ENCODE data around the gene MRPL10. TPM values are rescaled to one million over a fixed set of nuclear protein-coding genes. Genes with fewer than 3 reads are reported as not detected.

Gene MRPL10
- total and polyA plus RNA-seq, 2 of the 8 experiments (the other 6 are each of a cell fraction or from before 2014, with no cell fraction given) = 85.3 to 214 TPM

DNA sequence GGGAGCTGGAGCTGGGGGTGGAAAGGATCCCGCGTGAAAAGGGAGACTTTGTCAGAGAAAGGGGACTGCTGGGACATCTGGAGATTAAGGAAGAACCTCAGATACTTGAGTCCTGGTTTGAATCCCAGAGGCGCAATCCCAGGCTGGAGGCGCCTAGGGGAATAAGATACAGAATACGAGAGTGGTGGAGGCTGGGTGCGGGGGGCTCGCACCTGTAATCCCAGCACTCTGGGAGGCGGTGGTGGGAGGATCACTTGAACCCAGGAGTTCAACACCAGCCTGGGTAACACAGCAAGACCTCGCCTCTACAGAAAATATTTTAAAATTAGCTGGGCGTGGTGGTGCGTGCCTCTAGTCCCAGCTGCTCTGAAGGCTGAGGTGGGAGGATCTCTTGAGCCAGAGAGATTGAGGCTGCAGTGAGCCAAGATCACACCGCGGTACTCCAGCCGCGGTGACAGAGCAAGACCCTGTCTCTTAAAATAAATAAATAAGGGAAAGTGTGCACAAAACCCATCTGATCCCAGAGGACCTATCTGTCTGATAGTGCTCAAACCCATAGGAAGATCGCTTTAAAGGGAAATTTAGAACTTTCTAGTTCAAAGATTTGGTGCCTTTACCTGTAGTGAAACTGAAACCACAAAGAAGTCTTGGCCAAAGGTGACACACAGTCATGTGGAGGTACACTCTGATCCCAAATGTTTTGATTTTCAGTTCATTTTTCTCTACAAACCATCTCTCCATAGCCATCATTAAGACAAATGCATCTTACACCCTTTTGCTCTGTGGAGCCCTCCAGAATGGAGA lies 10.3 kb upstream of the MRPL10 start (continued):
- TF ChIP-seq, protein P1, sequence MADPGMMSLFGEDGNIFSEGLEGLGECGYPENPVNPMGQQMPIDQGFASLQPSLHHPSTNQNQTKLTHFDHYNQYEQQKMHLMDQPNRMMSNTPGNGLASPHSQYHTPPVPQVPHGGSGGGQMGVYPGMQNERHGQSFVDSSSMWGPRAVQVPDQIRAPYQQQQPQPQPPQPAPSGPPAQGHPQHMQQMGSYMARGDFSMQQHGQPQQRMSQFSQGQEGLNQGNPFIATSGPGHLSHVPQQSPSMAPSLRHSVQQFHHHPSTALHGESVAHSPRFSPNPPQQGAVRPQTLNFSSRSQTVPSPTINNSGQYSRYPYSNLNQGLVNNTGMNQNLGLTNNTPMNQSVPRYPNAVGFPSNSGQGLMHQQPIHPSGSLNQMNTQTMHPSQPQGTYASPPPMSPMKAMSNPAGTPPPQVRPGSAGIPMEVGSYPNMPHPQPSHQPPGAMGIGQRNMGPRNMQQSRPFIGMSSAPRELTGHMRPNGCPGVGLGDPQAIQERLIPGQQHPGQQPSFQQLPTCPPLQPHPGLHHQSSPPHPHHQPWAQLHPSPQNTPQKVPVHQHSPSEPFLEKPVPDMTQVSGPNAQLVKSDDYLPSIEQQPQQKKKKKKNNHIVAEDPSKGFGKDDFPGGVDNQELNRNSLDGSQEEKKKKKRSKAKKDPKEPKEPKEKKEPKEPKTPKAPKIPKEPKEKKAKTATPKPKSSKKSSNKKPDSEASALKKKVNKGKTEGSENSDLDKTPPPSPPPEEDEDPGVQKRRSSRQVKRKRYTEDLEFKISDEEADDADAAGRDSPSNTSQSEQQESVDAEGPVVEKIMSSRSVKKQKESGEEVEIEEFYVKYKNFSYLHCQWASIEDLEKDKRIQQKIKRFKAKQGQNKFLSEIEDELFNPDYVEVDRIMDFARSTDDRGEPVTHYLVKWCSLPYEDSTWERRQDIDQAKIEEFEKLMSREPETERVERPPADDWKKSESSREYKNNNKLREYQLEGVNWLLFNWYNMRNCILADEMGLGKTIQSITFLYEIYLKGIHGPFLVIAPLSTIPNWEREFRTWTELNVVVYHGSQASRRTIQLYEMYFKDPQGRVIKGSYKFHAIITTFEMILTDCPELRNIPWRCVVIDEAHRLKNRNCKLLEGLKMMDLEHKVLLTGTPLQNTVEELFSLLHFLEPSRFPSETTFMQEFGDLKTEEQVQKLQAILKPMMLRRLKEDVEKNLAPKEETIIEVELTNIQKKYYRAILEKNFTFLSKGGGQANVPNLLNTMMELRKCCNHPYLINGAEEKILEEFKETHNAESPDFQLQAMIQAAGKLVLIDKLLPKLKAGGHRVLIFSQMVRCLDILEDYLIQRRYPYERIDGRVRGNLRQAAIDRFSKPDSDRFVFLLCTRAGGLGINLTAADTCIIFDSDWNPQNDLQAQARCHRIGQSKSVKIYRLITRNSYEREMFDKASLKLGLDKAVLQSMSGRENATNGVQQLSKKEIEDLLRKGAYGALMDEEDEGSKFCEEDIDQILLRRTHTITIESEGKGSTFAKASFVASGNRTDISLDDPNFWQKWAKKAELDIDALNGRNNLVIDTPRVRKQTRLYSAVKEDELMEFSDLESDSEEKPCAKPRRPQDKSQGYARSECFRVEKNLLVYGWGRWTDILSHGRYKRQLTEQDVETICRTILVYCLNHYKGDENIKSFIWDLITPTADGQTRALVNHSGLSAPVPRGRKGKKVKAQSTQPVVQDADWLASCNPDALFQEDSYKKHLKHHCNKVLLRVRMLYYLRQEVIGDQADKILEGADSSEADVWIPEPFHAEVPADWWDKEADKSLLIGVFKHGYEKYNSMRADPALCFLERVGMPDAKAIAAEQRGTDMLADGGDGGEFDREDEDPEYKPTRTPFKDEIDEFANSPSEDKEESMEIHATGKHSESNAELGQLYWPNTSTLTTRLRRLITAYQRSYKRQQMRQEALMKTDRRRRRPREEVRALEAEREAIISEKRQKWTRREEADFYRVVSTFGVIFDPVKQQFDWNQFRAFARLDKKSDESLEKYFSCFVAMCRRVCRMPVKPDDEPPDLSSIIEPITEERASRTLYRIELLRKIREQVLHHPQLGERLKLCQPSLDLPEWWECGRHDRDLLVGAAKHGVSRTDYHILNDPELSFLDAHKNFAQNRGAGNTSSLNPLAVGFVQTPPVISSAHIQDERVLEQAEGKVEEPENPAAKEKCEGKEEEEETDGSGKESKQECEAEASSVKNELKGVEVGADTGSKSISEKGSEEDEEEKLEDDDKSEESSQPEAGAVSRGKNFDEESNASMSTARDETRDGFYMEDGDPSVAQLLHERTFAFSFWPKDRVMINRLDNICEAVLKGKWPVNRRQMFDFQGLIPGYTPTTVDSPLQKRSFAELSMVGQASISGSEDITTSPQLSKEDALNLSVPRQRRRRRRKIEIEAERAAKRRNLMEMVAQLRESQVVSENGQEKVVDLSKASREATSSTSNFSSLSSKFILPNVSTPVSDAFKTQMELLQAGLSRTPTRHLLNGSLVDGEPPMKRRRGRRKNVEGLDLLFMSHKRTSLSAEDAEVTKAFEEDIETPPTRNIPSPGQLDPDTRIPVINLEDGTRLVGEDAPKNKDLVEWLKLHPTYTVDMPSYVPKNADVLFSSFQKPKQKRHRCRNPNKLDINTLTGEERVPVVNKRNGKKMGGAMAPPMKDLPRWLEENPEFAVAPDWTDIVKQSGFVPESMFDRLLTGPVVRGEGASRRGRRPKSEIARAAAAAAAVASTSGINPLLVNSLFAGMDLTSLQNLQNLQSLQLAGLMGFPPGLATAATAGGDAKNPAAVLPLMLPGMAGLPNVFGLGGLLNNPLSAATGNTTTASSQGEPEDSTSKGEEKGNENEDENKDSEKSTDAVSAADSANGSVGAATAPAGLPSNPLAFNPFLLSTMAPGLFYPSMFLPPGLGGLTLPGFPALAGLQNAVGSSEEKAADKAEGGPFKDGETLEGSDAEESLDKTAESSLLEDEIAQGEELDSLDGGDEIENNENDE (IDR thresholded peaks at IDR 0.05; ENCODE audit: insufficient replicate concordance, low read length) = no peak
- TF ChIP-seq RXRA (IDR thresholded peaks at IDR 0.05; ENCODE audit: insufficient read depth, low read depth, low read length) = no peak
- peak; percentile 12; the same call in 1 of the 2 replicates for TF ChIP-seq SP4 (IDR thresholded peaks at IDR 0.05; ENCODE audit: low read length)
- no peak for TF ChIP-seq SIRT6 (IDR thresholded peaks at IDR 0.05; ENCODE audit: low read length)
- TF ChIP-seq CREB1 (IDR thresholded peaks at IDR 0.05) = no peak
- no peak for TF ChIP-seq SUZ12 (IDR thresholded peaks at IDR 0.05; ENCODE audit: low read length)
- TF ChIP-seq POLR2AphosphoS5 (IDR thresholded peaks at IDR 0.05; ENCODE audit: low read depth, low read length) = no peak

Data from H1 (cell line).